Ovary (tissue), 3 donors: ENCODE measurements around the gene NBPF4.
"Not testable (repeated sequence)": the region's sequence is repeated elsewhere in the genome, so short reads cannot be mapped to it uniquely, and the experiment has no call there.

Experiments
- CTCF ChIP-seq, 3 donors: fragments of 450-650 bp in 2 of 3; fragments of 200-600 bp in 1 of 3; IDR thresholded peaks; one replicate each; pipeline versions ENCODE4 v1.5.1 to v1.8.0; 2016 to 2022; ENCODE audit warnings: antibody characterized with exemption in 3 of 3, mild to moderate bottlenecking in 1 of 3
- POLR2A ChIP-seq: fragments of 450-650 bp; IDR thresholded peaks from one replicate; pipeline ENCODE4 v1.6.1; 2017; ENCODE audit warnings: antibody characterized with exemption, mild to moderate bottlenecking, moderate library complexity
- donor health status: DM: no; HTN: no; CAD: no.

DNA sequence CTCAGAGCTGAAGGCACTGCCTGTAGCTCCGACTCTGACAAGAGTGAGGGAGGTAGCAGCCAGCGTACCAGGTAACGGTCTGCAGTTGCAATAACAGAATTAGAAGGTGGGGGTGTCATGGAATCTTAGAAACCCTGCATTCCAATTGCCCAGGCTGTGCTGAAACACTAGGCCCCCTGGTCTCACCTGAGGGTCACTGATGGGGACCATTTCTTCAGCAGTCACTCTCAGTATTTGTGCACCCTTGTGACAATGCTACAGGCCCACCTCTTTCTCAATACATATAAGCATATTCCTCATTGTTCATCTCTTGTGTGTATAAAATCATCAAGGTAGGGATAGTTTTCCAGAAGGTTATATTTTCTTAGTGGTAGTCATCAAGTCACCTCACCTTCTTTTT lies at the start of gene NBPF4:
- TF ChIP-seq CTCF (IDR thresholded peaks at IDR 0.05); POLR2A: not testable (repeated sequence)
